ENCODE data around the gene SAFB2. TPM values are rescaled to one million over a fixed set of nuclear protein-coding genes. Genes with fewer than 3 reads are reported as not detected.

SAFB2 gene
- total RNA-seq, 1 experiment from 2014 or later, result 76.1 TPM

GRCh38 chr19:5575590-5575989 lies 47.0 kb downstream of the SAFB2 start:
- no peak overlapping the region for H3K27ac Mint-ChIP-seq
- Histone ChIP-seq H3K9ac (ENCODE audit: extremely low read depth, insufficient read length, low read length) (no peak overlapping the region), H3T11ph (ENCODE audit: low read length) (no peak overlapping the region), H3K79me2 (ENCODE audit: insufficient read depth, low read length) (no peaks in the 10 kb centered on the region), H2AFZ (ENCODE audit: low read length) (no peak overlapping the region), H2BK120ac (ENCODE audit: low read depth, low read length, poor library complexity, severe bottlenecking) (no peak overlapping the region), H2BK15ac (ENCODE audit: low read depth, low read length) (no peak overlapping the region), H4K5ac (ENCODE audit: insufficient read length, low read depth, low read length) (no peak overlapping the region), H3K23me2 (ENCODE audit: insufficient read length, low read depth, low read length, poor library complexity, severe bottlenecking) (no peaks in the 10 kb centered on the region), H3K27ac (ENCODE audit: insufficient read length, low read depth, low read length) (no peak overlapping the region), H2BK20ac (ENCODE audit: low read depth, low read length, poor library complexity, severe bottlenecking) (no peak overlapping the region), H3K79me1 (ENCODE audit: insufficient read depth, low read depth, low read length, poor library complexity, severe bottlenecking) (no peaks in the 10 kb centered on the region), H3K14ac (ENCODE audit: insufficient read depth, low read length) (no peak overlapping the region), H3K4ac (ENCODE audit: low read depth, low read length) (no peak overlapping the region), H3K4me2 (ENCODE audit: insufficient read depth, insufficient read length, low read length) (no peak overlapping the region), H2BK12ac (ENCODE audit: insufficient read length, low read depth, low read length) (no peak overlapping the region), H3K23ac (ENCODE audit: insufficient read length, low read depth, low read length) (no peak overlapping the region), H2BK5ac (ENCODE audit: insufficient read length, low read length) (no peak overlapping the region), H3K18ac (ENCODE audit: insufficient read length, low read depth, low read length) (no peak overlapping the region), H3K56ac (ENCODE audit: insufficient read length, low read depth, low read length) (no peak overlapping the region), H3K9me3 (ENCODE audit: control insufficient read depth, low read depth, low read length) (no peaks in the 10 kb centered on the region), H4K20me1 (ENCODE audit: control insufficient read depth, insufficient read depth, insufficient read length) (no peaks in the 10 kb centered on the region), H3K4me1 (ENCODE audit: insufficient read depth, low read length) (no peaks in the 10 kb centered on the region), H4K8ac (replicated peaks; ENCODE audit: insufficient read length, low read depth, low read length) (no peak overlapping the region), H4K91ac (ENCODE audit: insufficient read length, low read depth, low read length) (no peak overlapping the region), H3K27me3 (ENCODE audit: insufficient read depth, low read length) (no peaks in the 10 kb centered on the region), H2AK5ac (ENCODE audit: insufficient read length, low read length) (no peak overlapping the region)
- H3K4me3 Mint-ChIP-seq, result no peak overlapping the region
- H3K9me3 Mint-ChIP-seq, result peaks cover 3 to 5% of the 10 kb centered on the region in 2 experiments; a peak in 3 of 5 replicates
- no CpG with 5 or more reads among the region's 6 CpGs for WGBS (ENCODE audit: extremely low coverage, insufficient read length, low lambda C conversion rate)
- DNase-seq, result no peak
- H3K27me3 Mint-ChIP-seq (ENCODE audit: low read depth), result peaks cover 7% of the 10 kb centered on the region; the same call in 1 of the 2 replicates
- H3K36me3 Mint-ChIP-seq (ENCODE audit: insufficient read depth in 1 of 3, low read depth in 3 of 3), result no peaks in the 10 kb centered on the region
- peaks cover 12 to 15% of the 10 kb centered on the region in 2 experiments for H3K4me1 Mint-ChIP-seq
- no peak for TF ChIP-seq CTCF (conservative IDR thresholded peaks at IDR 0.05)
